K562 (cell line): ENCODE data around the gene OTOG. TPM values are rescaled to one million over a fixed set of nuclear protein-coding genes. Genes with fewer than 3 reads are reported as not detected.

ENCODE experiments used
- BACH1 ChIP-seq: fragments of 200-800 bp; sonication (Bioruptor generic); IDR thresholded peaks from 2 replicates; pipeline ENCODE4 v1.6.1; 2016; ENCODE audit warnings: missing genetic modification characterization, missing compliant biosample characterization
- BRF1 ChIP-seq: IDR thresholded peaks from 3 replicates; pipeline ENCODE4 v1.6.1; 2011; ENCODE audit warnings: borderline replicate concordance, mild to moderate bottlenecking; ENCODE audit not compliant: insufficient read length; ENCODE audit errors: extremely low read depth
- C11orf30 ChIP-seq: fragments of 450-650 bp; IDR thresholded peaks from 2 replicates; pipeline ENCODE4 v1.6.1; 2016; ENCODE audit warnings: low read depth, mild to moderate bottlenecking
- ELK1 ChIP-seq: sonication (generic); formaldehyde crosslinking; IDR thresholded peaks from 2 replicates; pipeline ENCODE4 v1.8.1; 2022; ENCODE audit warnings: missing genetic modification reagents
- IRF2 ChIP-seq: sonication (generic); formaldehyde crosslinking; IDR thresholded peaks from 2 replicates; pipeline ENCODE4 v1.8.1; 2022; ENCODE audit warnings: mild to moderate bottlenecking, missing genetic modification reagents
- KDM1A ChIP-seq, 2 experiments: fragments of 450-650 bp; IDR thresholded peaks; 2 replicates each; pipeline ENCODE4 v1.6.1; 2016; ENCODE audit warnings: mild to moderate bottlenecking in 2 of 2
- PCBP1 ChIP-seq: fragments of 200-400 bp; formaldehyde crosslinking; IDR thresholded peaks from 2 replicates; pipeline ENCODE4 v1.6.1; 2018; ENCODE audit warnings: mild to moderate bottlenecking, low read depth, low read length; ENCODE audit not compliant: poor library complexity, severe bottlenecking
- RBM15 ChIP-seq: fragments of 200-400 bp; formaldehyde crosslinking; IDR thresholded peaks from 2 replicates; pipeline ENCODE4 v1.6.1; 2018; ENCODE audit warnings: mild to moderate bottlenecking, low read length, moderate library complexity; ENCODE audit not compliant: insufficient read depth
- RHOXF2B ChIP-seq: fragments of 250-450 bp; sonication (Bioruptor Pico); conservative IDR thresholded peaks from 2 replicates; pipeline ENCODE4 v1.5.1; 2021
- ZNF174 ChIP-seq: fragments of 250-450 bp; sonication (Bioruptor Pico); IDR thresholded peaks from 2 replicates; pipeline ENCODE4 v1.4.0; 2020; ENCODE audit warnings: mild to moderate bottlenecking
- ZNF277 ChIP-seq: fragments of 250-450 bp; sonication (Bioruptor Pico); IDR thresholded peaks from 2 replicates; pipeline ENCODE4 v1.8.0; 2022; ENCODE audit warnings: inconsistent platforms, mild to moderate bottlenecking, moderate library complexity, borderline replicate concordance
- ZNF408 ChIP-seq: fragments of 250-450 bp; sonication (Bioruptor Pico); IDR thresholded peaks from 2 replicates; pipeline ENCODE4 v1.4.0; 2020; ENCODE audit warnings: low read depth, mild to moderate bottlenecking, moderate library complexity
- ZNF75A ChIP-seq: fragments of 450-650 bp; formaldehyde crosslinking; IDR thresholded peaks from 2 replicates; pipeline ENCODE4 v1.4.0; 2020; ENCODE audit warnings: mild to moderate bottlenecking
- polyA plus RNA-seq, 8 experiments: library from polyadenylated mRNA; depleted of rRNA in 4 of 8; stranded (reverse) in 5 of 8; unstranded in 3 of 8; fragments of >200 nt; fragmentation: Nextera tagmentation in 2 of 8; fragmentation: Illumina TruSeq in 1 of 8; extraction: Ambion mirVana in 2 of 8; extraction: Trizol in 1 of 8; gene quantifications; 2 replicates each; pipeline versions ENCODE4 v1.2.1 to v1.2.3, GENCODE V29; 2011 to 2014; ENCODE audit warnings: inconsistent platforms in 1 of 8, missing spikeins in 1 of 8
- total RNA-seq, 7 experiments: library from RNA; depleted of rRNA in 6 of 7; stranded (reverse); fragments of >200 nt in 6 of 7; fragmentation: Illumina TruSeq in 2 of 7; extraction: Trizol in 2 of 7; gene quantifications; 2 replicates each; pipeline versions ENCODE4 v1.2.1 to v1.2.3, GENCODE V29; 2011 to 2021; ENCODE audit warnings: low replicate concordance in 1 of 7
- TF ChIP-seq, protein P1 (sequence below), 2 experiments: fragments of 150-350 bp in 1 of 2; IDR thresholded peaks; 2 replicates each; pipeline ENCODE4 v1.6.1; 2012 to 2016; ENCODE audit warnings: low read depth in 2 of 2, low read length in 2 of 2, mild to moderate bottlenecking in 1 of 2, moderate library complexity in 1 of 2
- TF ChIP-seq, protein P2 (sequence below), 2 experiments: fragments of 450-650 bp in 1 of 2; sonication (generic) in 1 of 2; formaldehyde crosslinking in 1 of 2; IDR thresholded peaks in 1 of 2; conservative IDR thresholded peaks in 1 of 2; 2 replicates each; pipeline versions ENCODE4 v1.6.1 to v1.8.1; 2016 to 2023; ENCODE audit warnings: mild to moderate bottlenecking in 2 of 2, moderate library complexity in 2 of 2, inconsistent platforms in 1 of 2, missing genetic modification reagents in 1 of 2

Gene OTOG
- total and polyA plus RNA-seq, 9 of the 15 experiments (the other 6 are each of a cell fraction or from before 2014, with no cell fraction given), result not detected

DNA sequence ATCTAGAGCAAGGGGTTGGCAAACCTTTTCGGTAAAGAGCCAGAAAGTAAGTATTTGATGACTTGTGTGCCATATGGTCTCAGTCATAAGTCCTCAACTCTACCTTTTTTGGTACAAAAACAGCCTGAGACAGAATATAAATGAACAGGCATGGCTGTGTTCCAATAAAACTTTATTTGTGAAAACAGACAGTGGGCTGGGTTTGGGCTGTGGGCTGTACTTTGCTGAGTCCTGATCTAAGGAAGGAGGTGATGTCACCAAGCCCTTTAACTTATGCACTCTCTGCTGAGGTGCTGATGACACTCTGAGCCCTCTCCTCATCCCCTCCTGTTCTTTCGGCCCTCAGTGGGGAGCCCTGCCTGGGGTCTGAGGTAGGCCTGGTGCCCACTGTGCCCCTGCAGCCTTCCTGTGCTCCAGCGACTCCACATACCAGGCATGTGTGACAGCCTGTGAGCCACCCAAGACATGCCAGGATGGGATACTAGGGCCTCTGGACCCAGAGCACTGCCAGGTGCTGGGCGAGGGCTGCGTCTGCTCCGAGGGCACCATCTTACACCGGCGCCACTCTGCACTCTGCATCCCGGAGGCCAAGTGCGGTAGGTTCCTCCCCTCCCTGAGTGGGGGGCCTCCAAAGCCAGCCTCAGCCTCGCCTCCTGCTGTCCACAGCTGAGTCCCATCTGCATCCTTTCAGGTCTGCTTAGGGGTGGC lies 86.4 kb downstream of the OTOG start (continued):
- TF ChIP-seq BRF1 (no peak), ZNF408 (CRISPR knock-in tag) (no peak), RBM15 (no peak), IRF2 (no peak), BACH1 (tag) (no peak), ZNF174 (no peak), RHOXF2B (CRISPR knock-in tag) (no peak), ELK1 (no peak), KDM1A (IDR thresholded peaks at IDR 0.05) (no peak), ZNF75A (CRISPR knock-in tag) (no peak), ZNF277 (CRISPR knock-in tag) (no peak), C11orf30 (no peak), PCBP1 (no peak)
- TF ChIP-seq, protein P1, sequence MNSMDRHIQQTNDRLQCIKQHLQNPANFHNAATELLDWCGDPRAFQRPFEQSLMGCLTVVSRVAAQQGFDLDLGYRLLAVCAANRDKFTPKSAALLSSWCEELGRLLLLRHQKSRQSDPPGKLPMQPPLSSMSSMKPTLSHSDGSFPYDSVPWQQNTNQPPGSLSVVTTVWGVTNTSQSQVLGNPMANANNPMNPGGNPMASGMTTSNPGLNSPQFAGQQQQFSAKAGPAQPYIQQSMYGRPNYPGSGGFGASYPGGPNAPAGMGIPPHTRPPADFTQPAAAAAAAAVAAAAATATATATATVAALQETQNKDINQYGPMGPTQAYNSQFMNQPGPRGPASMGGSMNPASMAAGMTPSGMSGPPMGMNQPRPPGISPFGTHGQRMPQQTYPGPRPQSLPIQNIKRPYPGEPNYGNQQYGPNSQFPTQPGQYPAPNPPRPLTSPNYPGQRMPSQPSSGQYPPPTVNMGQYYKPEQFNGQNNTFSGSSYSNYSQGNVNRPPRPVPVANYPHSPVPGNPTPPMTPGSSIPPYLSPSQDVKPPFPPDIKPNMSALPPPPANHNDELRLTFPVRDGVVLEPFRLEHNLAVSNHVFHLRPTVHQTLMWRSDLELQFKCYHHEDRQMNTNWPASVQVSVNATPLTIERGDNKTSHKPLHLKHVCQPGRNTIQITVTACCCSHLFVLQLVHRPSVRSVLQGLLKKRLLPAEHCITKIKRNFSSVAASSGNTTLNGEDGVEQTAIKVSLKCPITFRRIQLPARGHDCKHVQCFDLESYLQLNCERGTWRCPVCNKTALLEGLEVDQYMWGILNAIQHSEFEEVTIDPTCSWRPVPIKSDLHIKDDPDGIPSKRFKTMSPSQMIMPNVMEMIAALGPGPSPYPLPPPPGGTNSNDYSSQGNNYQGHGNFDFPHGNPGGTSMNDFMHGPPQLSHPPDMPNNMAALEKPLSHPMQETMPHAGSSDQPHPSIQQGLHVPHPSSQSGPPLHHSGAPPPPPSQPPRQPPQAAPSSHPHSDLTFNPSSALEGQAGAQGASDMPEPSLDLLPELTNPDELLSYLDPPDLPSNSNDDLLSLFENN (IDR thresholded peaks at IDR 0.05; ENCODE audit: low read depth in 2 of 2, low read length in 2 of 2), result no peak
- TF ChIP-seq, protein P2, sequence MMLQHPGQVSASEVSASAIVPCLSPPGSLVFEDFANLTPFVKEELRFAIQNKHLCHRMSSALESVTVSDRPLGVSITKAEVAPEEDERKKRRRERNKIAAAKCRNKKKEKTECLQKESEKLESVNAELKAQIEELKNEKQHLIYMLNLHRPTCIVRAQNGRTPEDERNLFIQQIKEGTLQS (IDR thresholded peaks at IDR 0.05), result 0 out of 2 replicates have a peak, but pooled peaks have one; percentile 35
- TF ChIP-seq, protein P2 (CRISPR knock-in tag; conservative IDR thresholded peaks at IDR 0.05), result no peak
